Peyer's patch (tissue), 4 donors: ENCODE data around the gene CRMP1.

Experiments
- CTCF ChIP-seq, 6 experiments: fragments of 450-650 bp in 4 of 6; fragments of 200-600 bp in 2 of 6; sonication (generic) in 1 of 6; IDR thresholded peaks; one replicate each; pipeline ENCODE4 v1.5.1; 2017 to 2019; ENCODE audit warnings: antibody characterized with exemption in 6 of 6, mild to moderate bottlenecking in 3 of 6, moderate library complexity in 1 of 6
- POLR2A ChIP-seq, 2 donors: fragments of 450-650 bp; IDR thresholded peaks; one replicate each; pipeline ENCODE4 v1.5.1; 2017; ENCODE audit warnings: antibody characterized with exemption in 2 of 2, mild to moderate bottlenecking in 2 of 2, moderate library complexity in 2 of 2

- TF ChIP-seq CTCF (IDR thresholded peaks at IDR 0.05) (no peak), POLR2A (IDR thresholded peaks at IDR 0.05) (no peak)
These were observed 87.6 kb downstream of the CRMP1 start for GRCh38 chr4:5805270-5805669.
